ENCODE measurements around the gene KIF21B.
A peak's percentile ranks its signal among the peaks of the same experiment; 100 is the strongest.

The KIF21B gene

DNA sequence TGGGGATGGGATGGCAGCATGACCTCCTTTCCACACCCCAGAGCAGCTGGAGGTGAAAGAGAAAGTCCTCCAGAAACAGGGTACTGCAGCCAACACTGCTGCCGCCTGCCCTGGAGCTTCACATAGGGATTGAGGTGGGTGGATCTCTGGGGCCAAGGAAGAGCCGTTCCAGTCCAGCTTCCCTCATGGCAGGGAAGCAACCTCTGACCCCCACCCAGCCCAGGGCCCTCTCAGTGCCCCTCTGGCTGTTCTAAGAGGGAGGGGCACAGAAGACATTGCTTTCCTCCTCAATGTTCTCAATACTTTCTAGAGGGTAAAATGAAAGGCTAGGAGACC lies 5.7 kb downstream of the KIF21B start:
- DNase-seq, result no peak

DNA sequence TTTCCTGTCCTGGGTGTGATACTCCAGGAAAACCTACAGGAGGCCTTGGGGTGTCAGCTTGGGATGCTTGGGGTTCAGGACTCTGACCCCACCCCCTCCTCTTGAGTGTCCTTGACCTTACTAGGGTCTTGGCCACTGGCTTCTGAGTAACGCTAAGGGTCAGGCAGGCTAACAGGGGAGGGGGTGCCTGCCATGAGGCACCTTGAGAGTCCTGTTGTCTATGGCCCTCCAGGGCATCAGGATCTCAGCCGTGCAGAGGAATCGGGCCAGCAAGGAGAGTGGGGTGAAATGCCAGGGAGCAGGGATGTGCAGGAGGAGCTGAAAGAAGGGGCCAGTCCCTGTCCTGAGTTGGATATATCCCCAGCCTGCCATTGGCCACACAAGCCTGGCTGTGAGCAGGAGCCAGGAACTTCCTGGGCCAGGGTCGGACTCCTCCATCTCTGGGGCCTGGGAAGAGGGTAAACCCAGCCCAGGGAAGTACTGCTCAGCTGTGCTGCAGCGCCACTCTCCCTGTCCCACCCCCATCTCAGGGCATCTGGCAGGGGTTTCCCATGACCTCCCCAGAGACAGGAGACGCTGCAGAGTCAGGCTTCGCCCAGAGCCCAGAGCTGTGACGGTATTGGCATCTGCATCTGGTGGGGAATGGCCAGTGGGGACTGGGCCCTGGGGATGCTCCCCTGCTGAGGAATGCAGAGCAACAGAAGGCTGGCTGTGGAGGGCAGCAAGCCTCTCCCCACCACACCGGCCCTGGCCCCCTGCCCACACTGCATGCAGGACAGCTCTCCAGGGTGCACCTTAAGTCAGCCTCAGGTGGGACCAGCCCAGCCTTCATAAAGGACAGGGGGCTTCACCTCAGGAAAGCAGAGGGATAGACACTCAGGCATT lies 6.3 kb downstream of the KIF21B start:
- no peak for DNase-seq

DNA sequence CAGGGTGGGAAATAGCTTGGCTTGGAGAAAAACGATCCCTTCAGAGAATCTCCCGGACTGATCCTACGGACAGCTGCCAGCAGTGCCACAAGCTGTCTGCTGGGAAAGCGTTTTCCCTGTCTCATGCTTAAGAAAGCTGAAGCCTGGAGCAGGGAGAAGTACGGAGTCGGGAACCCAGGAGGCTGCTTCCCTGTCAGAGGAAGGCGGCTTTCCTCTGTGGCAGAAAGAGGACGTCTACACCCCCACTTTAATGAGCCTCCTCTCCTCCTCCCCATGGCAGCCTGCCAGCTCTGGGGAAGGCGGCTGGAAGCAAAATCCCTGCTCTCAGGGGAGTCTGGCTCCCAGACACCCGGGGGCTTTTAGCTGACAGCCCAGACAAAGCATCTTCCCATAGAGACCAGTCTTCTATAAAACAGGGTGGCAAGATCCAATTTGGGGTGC lies 7.3 kb downstream of the KIF21B start:
- DNase-seq, result no peak

DNA sequence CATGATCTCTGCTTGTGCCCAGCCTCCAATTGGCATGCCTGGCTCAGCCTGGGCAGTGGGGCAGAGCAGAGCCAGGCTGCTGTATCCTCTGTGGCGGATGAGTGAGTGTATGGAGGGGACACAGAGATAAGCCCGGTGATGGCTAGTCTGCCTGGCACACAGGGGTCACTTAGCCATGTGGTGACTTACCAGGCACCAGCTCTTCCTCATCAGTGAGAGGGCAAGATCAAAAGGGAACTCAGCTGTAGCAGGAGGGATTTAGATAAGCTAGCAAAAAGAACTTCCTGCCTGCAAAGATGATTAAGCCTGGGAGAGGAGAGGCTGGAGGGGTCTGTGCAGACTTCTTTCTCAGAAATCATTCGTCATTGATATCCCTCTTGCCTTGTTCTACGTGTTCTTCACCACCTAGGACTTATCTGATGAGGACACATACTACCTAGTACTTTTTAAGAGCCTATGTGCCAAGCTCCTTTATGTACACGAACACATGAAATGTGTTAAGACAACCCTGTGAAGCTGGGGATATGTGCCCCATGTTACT lies 7.9 kb downstream of the KIF21B start:
- no peak for DNase-seq

DNA sequence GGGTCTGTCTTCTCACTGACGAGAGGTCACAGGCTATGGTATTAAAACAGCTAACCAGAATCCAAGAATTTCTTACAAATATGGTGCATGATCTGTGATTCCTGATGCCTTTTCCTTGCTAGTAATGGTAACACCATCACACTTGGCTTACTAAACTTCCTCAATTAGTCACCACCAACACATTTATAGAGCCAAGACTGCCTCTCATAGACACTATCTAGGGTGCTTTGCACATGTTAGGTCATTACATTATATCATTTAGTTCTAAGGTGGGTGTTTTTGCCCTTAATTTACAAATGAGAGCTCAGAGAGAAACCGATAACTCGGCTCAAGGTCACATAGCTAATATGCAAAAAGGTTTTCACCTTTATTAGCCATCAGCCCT lies 8.7 kb downstream of the KIF21B start:
- DNase-seq, result no peak

DNA sequence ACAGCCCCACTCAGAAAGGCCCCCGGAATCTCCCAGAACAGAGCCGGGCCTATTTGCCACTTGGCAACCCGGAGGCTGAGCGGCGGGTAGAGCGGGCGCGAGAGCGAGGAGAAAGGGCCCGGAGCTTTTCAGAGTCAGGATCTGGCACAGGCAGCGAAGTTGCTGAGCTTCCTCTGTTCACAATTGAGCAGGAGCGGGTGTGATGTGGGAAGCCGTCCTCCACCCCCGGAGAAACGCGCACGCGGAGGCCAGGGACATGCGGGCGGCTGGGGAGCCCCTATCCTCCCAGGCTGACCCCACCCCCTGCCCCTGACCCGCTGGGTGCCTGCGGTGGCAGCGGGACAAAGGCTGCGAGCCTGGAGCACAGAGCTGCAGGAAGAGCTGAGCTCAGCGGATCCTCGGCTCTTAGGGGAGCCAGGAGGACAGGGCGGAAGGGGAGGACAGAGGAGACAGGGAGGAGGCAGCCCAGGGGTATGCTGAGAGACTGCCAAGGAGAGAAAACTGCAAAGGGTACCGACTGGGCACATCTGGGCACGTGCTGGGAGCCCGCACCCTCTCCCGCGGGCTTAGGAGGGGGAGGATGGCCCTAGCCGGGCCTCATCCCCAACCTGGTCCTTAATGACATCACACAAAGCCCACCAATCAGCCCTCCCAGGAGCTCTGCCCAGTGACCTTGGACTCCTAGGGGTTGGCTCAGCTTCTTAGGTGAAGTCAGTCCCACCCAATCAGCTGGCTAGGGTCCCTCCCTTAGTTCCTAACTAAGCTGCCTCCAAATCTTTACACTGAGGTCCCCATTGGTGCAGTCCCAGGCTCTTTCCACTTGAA lies 9.3 kb downstream of the KIF21B start:
- DNase-seq, result no peak

DNA sequence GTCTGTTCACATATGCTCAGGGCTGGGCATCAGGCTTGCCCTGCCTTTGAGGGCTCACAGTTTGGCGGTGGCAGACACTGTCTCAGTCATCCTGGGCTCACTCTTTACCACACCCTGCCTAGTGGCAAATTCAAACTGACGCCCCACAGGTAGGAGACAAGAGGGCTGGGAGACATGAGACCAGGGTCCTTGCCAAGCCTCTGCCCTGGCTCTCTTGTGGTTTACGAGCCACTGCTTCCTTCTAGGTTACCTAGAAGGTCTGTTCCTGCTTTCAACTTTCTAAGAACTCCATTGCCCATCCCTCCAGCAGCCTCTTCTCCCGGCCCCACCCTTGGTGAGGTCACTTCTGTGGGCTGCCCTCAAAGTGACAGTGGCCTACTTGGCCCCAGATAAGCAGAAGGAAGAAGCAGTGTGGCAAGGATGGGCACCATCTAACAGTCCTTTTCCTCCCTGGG lies 10.5 kb downstream of the KIF21B start:
- DNase-seq, result no peak

DNA sequence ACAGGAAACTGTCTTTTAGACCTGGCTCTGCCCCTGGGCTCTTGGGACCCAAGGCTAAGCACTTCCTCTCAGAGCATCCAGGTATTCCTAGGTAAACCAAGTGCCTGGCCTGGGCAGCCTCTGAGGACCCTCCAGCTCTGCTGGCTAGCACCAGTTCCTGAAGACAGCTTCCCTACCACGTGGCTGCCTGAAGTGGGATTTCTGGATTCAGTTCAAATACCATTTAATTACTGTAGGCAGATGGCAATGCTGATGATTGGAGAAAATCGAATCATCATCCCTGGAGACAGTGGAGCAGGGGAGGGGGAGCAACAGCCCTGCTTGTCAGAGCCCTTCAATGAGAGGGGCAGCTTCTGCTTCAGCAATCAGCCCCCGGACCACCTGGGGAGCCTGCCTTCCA lies 11.9 kb downstream of the KIF21B start:
- peak; percentile 80 for DNase-seq

DNA sequence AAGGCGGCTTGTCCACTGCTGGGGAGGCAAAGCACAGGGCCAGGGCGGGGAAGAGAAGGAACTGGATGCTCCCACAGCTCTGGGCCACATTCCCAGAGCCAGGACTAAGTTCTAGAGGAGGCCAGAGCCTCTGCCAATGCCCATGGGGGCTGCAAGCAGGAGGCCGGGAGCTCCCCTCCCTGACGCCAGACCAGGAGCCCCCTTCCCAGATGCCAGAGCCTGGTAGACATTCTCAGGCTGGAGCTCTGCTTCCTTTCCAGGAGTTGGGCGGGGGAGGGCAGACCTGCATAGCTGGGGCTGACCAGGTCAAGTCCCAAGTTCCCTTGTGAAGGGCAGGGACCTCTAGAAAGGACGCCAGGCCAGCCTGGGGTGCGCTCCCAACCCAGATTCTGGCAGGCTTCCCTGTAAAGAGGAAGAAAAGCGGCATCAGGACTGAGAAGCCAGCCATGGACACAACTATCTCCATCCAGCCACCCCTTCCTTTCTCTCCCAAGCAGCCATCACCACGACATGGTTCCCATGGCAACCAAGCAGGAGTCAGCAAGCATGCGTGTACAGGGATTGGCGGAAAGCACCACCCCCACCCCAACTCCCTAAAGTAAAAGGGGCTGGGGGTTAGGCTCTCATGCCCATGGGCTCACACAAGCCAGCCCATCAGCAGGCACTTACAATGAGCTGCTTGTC lies 13.4 kb downstream of the KIF21B start:
- DNase-seq, result no peak

DNA sequence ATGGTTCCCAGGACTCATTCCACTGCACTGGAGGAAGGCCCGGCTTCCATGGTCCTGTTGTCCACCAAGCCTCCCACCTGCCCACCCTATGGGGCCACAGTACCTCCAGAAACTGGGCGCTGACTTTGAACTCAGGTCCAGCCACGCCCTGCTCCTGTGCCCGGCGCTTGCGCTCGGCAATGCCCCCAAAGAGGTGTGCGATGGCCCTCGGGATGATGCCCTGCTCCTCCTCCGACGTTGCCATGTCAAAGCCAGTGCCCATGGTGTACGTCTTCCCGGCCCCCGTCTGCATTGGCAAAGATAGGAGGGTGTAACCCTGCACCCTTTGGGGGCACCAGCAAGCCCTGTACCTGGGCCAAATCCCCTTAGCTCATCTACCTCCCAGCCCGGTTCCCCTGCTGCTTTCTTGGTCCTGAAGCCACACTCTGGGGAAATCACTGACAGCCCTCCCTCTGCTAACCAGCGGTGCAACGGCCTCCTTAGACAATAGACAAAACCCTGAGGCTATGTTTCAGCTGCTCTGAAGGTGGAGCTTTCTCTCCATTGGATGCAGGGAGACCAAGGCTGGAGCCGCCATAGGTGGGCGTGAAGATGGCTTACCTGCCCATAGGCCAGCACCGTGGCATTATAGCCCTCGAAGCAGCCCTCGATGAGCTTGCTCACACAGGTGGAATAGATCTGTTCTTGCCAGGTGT lies 14.7 kb downstream of the KIF21B start:
- no peak for DNase-seq

DNA sequence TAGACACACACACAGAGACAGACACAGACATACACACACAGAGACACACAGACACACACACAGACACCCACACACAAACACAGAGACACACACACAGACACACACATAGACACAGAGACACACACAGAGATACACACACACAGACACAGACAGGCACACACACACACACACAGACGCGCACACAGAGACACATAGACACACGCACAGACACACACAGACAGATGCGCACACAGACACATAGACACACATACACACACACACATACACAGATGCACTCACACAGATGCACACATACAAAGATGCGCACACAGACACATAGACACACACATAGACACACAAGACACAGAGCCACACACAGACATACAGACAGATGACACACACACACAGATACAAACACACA lies 16.0 kb downstream of the KIF21B start:
- no peak for DNase-seq

DNA sequence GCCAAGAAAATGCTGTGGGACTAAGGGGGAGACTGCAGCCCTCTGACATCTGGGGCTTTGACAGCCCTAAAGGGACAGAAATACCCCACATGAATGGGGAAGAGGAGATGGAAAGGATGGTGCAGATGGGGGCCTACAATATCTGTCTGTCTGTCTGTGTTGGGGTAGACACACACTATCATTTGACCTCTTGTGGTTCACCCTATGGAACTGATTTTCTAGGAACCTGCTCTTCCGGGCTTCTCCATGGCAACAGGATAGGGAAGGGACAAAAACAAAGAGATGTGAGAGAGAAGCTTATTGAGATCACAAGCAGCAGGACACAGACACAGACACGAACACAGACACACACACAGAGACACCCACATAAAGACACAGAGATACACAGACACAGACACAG lies 17.1 kb downstream of the KIF21B start:
- DNase-seq, result no peak

DNA sequence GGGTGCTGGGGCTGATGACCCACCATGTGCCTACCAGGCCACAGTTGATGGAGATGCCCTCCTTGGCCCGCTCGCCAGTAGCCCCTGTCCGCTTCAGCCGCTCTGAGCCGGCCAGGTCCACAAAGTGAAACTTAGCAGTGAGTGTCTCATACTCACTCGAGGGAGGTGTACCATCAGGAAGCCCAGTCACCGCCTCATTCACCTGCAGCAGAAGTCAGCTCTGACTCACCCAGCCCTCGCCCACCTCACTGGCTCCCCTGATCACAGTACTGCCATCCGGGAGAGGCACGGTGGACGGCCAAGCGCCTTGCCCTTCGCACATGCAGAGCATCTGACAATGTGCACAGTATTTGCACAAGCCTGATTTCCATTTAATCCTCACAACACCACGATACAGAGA lies 18.8 kb downstream of the KIF21B start:
- DNase-seq, result no peak

DNA sequence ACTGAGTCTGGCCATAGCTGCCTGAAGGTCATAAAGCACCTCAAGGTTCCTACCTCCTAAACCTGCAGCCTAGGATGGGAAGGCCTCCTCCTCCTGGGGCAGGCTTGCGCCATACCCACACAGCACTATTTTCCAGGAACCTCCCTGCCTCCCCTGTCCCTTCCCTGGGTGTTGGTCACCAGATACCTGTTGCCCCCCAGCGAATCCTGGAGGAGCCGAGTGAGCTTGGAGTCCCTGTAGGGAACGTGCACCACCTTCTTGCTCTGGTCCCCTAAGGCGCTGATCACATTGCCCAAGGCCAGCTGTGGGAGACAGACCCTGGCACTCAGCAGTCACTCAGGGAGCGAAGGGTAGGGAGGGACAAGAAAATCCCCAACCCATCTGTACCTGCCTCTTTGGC lies 19.4 kb downstream of the KIF21B start:
- no peak for DNase-seq

DNA sequence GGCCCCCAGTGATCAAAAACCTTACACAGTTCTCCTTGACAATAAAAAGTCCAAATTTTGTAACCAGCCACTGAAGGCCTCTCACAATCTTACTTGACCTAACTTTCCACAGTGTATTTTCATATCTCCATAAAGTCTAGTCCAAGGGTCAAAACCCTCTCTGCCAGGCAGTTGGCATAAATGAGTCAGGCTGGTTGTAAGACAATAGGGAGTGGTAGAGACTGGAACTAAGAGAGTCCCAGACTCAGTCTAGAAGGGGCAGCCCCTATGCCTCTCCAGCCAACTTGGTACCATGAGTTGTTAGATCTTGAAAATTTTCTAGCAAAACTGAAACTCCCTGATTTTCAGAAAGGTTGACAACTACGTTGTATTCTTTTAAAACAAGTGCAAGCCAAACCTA lies 21.0 kb downstream of the KIF21B start:
- no peak for DNase-seq

DNA sequence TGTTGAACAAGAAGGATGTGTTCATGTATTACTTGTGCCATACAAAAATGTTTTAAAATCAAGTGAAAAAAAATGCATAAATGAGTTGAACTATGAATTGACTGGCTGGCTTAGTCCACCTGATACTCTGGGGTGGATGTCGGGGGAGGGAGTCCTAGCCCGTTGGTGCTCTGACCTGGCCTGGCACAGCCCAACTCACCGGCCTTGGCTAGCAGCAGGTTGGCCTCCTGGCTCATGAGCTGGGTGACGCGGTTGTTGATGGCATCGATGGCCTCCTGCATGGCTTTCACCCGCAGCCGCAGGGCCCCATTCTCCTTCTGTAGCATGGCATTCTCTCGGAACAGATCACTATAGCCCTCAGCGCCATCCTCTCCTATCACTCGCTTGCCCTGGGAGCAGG lies 21.6 kb downstream of the KIF21B start:
- no peak for DNase-seq

DNA sequence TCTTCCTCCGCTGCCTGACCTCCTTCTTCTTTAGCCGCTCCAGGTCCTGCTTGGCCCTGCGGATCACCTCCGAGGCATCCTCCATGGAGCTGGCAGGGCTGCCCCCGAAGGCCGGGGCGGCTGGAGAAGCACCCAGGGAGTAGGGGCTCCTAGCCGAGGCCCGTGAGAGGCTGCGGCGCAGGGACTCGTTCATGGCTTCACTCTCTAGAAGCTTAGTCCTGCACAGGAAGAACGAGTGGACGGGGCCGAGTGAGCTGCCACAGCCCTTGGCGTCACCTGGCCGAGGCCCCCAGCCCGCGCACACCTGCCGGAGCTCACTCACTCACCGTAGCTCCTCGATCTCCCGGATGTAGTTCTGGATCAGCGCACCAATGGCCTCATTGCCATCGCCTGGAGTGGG lies 23.1 kb downstream of the KIF21B start:
- DNase-seq, result no peak

DNA sequence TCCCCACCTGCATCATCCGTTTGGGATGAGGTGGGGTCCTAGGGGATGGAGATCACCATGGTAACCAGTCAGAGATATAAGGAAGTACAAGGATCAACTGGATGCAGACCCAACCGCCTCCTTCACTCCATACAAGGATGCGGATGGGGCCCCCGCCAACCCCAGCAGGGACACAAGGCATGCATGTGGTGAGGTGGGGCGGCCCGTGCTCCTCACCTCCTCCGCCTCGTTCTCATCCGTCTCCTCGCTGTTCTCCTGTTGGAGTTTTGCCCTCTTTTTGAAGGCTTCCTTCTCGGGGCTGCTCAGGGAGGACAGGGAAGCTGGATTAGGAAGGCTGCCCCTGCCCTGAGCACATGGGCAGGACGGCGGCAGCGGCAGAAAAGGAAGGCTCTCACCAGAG lies 23.8 kb downstream of the KIF21B start:
- DNase-seq, result no peak

DNA sequence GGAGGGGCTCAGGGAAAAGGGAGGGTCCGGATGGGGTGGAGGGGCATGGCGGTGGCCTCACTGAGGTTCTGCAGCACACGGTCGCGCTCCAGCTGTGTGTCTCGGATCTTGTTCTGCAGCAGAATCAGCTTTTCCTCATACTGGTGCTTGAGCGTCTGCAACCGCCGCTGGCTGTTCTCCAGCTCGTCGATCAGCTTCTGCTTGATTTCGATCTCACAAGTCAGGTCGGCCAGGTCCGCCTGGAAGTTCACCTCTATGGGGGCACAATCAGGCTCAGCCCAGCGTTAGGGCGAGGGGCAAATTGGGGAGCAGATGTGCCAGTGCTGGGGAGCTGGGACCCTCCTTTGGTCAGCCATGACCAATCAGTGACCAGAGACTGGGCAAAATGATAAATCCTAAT lies 25.2 kb downstream of the KIF21B start:
- no peak for DNase-seq

DNA sequence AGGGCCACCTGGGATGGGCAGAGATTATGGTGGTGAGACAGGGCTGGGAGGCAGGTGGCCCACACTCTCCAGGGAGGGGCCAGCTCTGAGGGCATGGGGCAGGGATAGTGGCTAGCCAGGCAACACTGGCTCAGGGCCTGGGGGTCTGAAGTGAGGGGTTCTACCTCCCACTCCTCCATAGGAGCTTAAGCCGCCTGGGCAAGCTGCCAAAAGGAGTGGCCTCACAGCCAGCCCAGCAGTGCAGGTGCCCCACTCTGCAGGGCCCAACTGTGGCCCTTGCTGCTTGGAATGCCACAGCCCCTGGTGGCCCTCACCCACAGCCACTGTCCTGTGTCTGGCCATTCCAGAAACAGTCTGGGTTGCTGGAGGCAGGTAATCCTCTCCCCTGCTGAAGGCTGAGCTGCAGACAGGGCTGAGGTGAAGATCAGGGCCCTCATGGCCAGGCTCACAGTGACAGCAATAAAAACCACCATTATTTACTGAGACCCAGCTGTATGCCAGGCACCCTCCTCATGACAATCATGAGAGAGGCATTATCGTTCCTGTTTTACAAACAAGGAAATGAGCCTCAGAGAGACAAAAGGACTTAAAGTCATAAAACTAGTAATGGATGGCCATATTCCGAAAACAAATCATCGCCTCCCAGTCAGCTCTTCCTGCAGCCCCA lies 31.0 kb downstream of the KIF21B start:
- peak; percentile 79 for DNase-seq

DNA sequence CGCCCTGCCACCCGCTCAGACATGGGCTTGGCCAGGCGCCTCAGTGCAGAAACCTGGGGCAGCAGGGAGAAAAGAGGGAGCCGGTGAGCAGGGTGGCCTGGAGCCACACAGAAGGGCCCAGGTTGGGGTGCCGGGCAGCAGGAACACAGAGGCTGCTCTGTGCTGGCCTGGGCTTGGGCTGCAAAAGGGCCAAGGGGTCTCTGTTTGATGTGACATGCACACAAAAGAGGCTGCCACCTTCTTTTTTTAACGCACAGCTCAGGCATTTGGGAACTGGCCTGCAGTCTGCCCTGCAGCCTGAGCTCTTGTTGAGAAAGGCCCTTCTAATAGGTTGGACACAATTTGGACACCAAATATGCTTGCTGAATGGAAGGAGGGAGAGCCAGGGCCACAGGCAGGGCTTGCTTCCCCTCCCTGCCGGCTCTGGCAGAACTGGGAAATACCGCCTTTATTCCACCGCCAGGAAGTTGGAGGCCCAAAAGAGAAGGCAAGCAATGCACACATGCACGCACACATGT lies 32.4 kb downstream of the KIF21B start:
- no peak for DNase-seq

DNA sequence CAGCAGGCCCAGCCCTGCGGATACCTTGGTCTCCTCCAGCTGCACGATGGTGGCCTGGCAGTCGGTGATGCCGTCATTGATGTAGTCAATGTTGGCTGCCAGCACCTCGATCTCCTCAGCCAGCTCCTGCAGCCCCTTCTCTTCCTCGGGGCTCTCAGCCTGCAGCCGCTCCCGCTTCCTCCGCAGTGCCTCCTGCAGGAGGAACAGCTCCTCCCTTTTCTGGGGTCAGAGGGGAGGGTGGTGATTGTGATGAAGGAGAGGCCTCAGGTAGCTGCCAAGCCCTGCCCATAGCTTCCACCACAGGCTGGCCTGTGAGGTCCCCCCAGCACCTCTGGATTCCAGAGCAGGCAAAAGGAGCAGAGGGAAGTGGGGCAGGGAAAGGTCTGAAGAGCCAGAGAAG lies 33.4 kb downstream of the KIF21B start:
- no peak for DNase-seq
